Activated CD4-positive, alpha-beta T cell treated with anti-CD3 and anti-CD28 coated beads, Interleukin-2, amount 50 U/mL, for 48 hours (primary cell): ENCODE results near the gene PEPD.

Experiments
- DNase-seq, 2 experiments: peaks; one replicate each; pipeline ENCODE4 v3.0.0-alpha.2; 2020

The PEPD gene

DNA sequence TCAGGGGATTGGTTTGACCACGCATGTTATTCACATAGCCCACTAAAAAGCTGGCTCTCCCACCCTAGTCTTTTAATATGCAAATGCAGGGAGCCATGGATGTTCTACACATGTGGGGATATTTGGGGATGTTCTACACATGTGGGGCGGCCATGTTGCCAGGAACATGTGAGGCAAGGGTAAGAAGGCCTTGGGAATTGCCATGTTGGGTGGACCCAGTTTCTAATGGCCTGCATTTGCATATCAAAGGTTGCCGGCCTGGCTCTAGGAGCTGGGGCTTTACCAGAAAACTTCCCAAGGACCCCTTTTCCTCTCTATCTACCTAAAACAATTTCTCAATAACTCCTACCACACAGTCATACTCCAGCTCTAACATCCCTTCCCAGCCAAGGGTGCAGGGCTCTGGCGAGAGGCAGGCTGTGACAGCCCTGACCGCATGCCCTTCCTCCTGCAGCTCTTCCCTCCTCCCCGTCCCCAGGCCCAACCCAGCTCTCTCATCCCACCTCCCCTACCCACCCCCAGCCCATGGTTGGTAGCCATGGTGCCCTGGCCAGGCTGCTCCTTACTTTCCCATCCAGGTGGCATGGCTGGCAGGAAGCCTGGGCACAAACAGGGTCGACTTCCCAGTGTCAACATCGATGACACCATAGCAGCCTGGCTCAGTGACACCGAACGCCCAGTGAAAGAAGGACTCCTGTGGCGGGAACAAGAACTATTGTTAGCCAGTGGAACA lies 11.0 kb downstream of the PEPD start:
- DNase-seq, result no peak

DNA sequence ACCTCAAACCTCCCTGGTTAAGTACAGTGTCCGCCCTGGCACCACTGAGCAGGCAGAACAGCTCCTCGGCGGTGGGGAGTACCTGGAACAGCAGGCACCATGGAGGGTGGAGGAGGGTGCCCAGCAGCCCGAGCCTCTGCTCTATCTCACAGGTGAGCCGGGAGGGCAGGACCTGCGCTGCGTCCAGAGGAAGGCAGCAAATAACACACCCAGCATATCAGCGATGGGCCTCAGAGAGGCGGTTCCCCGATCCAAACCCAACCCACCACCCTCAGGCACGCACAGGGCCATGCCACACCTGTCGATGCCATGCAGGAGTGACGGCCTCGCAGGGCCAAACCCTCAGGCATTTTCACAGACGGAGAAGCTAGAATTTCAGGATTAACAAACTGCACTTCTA lies 11.8 kb downstream of the PEPD start:
- no peak for DNase-seq

DNA sequence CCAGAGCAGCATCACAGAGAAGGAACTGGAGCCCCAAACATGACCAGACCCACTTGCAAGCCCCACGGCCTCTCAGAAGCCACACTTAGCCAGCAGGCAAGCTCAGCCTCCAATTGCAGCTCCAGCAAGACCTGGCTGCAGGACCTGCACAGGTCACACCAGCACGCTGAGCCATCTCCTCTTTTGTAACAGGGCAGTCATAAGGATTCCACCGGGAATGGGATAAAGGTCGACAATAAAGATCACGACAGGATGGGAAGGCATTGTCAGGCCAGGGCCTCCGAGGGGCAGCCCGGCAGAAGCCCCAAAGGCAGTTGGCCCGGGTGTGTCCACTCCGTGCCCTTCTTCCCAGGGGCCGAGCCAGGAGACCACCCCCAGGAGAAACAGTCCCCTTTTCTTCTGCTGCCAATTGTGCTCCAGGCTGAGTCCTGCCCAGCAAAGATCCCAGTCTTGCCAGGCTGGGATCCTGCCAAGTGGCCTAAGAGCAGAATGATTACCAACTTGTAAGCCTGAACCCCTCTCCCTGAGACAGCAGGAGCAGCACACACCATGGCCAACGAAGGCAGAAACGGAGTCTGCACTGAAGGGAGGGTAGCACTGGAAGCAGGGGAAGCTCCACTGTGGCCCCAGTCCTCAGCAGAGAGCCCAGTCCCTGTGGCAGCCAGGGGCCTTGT lies 12.5 kb downstream of the PEPD start:
- DNase-seq, result no peak

DNA sequence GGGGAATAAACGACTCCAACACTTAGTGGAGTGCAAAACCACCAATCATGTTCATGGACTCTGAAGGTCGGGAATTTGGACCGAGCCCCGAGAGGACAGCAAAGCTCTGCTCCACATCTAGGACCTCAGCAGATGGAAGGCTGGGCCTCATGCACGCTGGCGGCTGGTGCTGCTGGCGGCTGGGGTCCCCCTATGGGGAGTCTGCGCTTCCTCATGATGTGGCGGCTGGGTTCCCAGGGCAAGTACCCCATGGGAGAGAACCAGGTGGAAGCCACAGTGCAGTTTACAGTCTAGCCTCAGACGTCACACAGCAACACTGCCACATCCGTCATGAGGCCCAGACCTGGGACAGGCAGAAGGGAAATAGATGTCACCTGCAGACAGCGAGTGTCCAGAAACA lies 13.2 kb downstream of the PEPD start:
- DNase-seq, result no peak

DNA sequence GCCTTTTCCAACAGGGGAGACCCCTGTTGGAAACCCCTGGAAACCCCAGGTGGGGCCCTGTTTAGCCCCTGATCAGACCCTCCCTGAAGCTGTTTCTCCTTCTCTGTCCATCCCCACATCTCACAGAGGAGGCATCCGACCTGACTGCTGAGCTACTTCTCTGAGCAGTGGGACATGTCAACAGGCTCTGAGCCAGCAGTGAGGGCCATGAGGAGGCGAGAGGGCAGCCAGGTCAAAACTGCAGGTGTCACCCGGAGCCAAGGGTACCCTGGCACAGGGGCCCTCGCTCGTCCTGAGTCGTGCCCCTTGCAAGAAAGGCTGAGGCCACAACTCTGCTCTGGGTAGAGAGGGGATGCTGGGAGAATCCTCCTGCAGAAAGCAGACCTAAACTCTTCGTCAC lies 13.6 kb downstream of the PEPD start:
- no peak for DNase-seq

DNA sequence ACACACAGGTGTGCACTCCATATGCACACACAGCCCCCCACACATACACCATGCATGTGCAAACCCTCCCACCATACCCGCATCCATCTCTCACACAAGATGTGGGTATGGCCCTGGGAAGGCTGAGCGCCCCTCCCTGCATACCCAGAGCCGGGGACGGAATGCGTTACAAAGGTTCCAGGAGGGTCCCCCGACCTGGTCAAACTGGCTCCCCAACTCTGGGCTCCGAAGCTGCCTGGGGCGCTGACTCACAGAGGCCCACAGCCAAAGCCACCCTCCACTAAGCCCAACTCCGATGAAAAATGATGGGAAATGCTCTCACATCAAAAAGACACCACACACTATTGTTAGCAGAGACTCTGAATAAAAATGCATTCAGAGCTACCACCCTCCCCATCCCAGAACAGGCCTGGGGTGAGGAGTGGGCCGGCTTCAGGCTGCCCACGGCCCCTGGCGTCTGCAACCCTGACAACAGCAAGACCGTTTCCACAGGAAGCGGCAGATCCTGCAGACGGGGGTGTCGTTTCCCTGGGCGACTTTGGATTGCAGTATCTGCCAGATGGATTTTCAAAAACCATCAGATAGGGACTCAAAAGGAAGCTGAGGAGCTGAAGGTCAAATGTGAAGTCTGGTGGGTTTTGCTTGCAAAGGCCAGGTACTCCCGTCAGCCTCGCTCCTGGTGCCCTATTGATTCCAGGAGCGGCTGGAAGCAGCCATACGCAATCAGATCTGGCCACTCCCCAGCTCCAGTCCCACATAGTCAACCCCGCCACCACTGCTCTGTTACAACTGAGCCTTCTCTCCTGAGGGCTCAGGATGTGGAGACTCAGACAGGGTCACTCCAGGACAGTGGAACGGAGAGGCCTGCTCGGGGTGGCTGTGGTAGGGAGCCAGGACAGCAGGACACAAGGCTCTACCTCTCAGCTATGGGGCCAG lies 14.3 kb downstream of the PEPD start:
- DNase-seq, result no peak

DNA sequence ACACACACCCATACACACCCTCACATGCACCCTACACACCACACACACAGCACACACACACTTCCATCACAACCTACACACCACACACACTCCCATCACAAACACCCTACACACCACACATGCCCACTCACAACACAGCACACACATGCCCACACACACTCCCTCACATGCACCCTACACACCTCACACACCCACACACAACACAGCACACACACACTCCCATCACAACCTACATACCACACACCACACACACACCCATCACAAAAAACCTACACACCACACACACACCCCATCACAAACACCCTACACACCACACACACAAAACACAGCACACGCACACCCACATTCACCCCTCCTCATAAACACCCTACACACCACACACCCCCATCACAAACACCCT lies 15.1 kb downstream of the PEPD start:
- DNase-seq, result no peak

DNA sequence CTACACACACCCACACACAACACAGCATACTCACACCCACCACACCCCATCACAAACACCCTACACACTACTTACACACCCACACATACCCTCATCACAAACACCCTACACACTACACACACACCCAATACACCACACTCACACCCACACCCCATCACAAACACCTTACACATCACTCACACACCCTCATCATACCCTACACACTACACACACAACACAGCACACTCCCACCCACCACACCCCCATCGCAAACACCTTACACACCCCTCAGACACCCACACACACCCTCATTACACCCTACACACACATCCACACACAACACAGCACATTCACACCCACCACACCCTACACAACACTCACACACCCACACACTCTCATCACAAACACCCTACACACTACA lies 15.8 kb downstream of the PEPD start:
- no peak for DNase-seq

DNA sequence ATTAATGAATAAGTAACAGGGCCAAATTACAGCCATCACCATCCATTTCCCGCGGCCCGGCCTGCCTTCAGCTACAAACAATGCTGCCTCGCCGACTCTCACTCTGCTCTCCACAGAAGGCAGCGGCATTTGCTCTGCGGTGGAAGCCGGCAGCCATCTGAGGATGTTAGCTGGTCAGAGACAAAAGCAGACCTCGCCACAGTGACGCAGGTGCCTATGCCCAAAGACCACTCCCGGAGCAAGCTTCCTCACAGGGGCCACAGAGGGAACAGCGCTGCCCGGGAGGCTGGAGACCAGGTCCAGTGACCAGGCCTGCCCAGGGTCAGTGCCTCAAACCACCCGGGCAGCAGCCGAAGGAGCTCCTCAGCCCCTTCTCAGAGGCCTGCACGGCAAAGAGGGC lies 16.4 kb downstream of the PEPD start:
- no peak for DNase-seq

DNA sequence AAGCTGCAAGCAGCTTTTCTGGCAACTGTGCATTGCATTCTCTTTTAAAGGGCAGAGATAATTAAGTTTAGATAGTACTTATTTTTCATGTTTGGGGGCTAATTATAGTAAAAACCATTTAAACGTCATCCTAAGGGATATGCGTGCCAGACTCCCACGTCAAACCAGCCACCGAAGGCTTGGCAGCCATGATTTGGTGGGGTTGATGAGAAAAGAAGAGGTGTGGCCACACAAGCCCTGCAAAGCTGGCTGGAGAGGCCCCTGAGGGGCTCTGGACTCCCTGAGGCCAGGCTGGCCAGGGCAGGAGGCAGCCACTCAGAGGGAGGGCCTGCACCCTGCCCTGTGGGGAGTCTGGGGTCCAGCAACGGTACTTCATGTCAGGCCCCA lies 17.5 kb downstream of the PEPD start:
- no peak for DNase-seq

DNA sequence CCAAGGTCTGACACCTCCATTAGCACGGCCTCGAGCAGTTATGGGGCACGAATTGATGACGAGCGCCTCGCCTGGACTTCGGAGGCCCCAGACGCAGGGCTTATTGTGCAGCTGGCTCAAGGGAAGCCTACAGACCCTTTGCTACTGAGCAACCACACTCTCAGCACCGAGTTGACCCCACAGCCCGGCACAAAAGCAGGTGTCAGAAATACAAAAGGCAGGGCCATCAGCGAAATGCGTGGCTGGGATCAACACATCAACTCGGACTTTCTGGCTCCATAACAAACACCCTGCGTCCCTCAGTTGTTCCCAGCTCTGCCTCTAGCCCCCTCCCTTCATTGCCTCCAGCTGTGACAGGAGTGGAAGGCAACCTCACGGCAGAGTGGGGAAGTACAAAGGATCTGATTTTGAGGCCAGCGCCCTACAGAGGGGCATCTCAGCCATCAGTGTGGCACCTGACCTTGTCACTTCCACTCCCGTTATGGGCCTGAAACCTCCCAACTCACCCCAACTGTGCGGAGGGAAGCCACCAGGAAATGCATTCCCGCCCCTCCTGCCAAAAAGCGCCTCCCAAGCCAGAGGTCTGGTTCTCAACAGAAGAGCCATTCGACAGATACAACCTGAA lies 18.0 kb downstream of the PEPD start:
- DNase-seq, result no peak

DNA sequence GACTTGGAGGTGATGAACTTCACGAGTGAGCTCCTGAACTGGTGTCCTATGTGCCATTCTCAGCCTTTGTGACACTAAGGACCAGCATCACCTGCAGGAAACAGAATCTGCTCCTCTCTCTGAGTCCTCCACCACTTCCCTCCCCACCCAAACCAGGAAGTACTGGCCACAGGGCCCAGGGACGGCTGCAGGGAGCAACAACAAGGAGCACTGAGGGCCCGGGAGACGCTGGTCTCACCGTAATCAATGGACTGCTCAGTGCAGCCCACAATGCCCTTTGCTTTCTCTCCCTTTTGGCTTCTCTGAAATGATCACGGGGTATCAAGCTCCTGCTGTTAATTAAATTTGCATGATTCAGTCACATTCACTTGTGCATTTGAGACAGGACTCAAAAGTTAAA lies 18.6 kb downstream of the PEPD start:
- DNase-seq, result no peak

DNA sequence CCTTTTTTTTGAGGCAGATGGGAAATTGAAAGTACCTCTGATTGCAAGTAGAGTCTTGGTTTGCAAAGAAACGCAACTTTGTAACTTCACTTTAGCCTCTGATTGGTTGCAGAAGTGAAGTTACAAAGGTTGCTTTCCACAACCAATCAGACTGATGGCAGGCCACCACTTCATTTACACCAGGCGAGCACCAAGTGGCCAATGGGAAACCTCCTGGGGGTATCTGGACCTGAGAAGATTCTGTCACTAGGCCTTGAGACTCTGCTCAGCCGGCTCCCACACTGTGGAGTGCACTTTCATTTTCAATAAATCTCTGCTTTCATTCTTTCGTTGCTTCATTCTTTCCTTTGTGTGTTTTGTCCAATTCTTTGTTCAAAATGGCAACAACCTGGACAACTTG lies 19.1 kb downstream of the PEPD start:
- no peak for DNase-seq

DNA sequence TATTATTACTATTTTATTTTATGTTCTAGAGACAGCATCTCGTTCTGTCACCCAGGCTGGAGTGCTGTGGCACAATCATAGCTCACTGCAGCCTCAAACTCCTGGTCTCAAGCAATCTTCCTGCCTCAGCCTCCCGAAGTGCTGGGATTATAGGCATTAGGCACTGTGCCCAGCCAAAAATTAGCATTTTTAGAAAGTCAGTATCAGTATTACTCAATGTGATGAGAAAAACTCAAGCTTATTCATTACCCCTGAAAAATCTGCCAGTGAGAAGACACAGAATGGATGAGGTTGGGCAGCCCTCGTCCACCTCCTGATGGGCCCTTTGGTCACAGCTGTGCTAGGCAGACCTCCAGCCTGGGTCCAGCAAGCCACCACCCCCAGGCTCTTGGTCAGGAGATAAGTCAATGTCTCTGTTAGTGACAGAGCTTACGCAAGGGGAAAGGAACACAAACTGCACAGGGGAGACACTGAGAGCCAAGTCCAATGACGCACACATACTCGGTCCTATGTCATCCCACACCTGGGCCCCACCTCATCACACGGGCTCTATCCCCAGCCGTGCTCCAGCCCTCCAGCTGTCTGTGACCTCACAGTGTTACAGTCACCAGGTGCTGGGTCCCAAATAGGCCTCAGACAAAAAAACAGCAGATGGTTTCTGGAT lies 19.8 kb downstream of the PEPD start:
- no peak for DNase-seq

DNA sequence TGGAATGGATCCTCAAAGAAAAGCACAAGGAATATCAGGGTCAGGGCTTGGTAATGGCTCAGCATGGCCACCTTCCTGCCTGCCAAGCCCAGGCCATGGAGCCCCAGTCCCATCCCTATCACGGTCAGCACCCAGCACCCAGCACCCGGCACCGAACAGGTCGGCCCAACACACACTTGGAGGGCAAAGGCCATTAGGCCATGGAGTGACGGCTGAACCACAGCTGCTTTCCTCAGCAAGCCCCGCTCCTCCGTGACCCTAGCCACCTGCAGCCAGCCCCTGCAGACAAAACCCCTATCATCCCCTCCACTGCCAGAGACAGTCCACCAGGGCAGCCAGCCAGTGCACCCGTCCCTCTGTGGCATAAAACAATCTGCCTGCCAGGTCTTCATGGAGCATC lies 20.6 kb downstream of the PEPD start:
- no peak for DNase-seq

DNA sequence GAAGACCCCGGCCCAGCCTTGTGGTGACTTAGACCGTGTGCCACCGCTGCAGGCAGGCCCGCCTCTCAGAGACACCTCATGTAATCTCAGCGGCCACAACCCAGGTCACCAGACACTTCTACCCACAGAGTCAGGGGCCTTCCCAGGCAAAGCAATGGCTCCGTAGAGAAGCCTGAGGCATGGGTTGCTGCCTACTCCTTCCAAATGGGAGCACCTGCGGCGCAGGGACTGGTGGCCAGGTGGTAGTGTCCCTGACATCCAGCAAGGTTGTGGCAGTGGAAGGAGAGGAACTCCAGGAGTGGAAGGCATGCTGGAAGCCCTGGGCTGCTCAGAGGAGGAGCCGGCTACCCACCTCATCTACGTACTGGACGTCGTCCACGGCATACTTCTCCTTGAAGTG lies 21.0 kb downstream of the PEPD start:
- DNase-seq, result no peak

DNA sequence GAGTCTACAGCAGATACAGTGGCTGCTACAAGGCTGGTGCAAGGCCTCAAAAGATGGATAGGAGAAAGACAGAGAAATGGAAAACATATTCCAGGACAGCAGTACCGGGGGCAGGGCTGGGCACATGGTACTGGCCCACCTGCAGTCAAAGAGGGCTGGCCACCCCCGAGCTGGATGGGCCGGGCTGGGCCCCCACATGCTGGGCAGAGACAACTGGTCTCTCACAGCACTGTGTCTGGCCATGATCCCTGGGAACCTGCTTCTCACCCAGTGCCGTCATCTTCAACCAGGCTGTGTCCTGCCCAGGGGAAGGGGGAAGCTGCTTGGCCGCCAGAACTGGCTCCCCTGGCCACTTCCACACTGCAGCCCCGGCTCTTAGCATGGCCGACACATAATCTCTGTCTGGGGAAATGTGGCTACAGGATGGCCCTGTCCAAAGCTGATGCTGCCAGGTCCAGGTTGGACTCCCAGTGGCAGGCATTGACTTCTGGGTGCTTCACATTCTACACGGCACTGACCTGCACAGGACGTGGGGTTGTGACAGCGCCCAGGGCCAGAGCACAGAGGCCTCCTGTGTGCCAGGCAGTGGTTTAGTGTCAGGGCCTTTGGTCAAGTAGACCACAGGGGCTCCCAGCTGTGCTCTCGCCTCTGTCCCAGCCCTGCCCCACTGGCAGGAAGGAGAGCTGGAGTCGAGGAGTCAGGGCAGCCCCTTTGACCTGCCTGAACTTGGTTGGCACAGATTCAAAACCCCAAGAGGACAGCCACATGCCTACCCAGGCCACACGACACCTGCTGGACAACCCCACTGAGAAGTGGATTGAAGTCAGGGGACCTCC lies 21.7 kb downstream of the PEPD start:
- no peak for DNase-seq

DNA sequence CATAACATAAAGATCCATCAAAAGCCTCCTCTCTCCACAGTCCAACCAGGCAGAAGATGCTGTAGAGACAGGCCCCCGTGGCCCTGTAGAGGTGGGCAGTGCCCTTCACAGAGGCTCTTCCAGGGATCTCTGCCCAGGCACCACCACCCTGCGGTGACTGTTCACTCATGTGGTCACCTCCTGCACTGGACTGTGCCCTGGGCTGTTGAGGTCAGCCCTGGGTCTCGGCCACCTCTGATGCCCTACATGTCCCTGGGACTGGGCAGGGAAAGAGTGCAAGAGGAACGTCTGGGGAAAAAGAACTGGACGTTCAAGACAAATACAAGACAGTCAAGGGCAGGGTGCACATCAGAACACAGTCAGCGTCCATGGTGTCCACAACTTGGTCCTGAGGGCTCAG lies 22.3 kb downstream of the PEPD start:
- DNase-seq, result no peak

DNA sequence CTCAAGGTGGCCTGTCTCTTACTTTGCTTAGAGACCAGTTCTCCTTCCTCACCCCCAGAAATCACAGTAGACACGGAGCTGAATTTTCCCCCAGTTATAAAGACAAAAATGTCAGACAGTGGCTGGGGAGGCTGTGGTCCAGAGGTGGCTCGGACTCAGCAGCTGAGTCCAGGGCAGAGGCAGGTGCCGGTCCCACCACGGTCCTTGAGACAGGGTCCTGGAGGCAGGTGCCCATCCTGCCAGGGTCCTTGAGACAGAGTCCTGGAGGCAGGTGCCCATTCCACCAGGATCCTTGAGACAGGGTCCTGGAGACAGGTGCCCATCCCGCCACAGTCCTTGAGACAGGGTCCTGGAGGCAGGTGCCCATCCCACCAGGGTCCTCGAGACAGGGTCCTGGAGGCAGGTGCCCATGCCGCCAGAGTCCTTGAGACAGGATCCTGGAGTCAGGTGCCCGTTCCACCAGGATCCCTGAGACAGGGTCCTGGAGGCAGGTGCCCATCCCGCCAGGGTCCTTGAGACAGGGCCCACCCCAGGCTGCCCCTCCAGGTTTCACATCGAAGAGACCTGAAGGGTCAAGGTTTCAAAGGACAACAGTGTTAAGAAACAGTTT lies 23.1 kb downstream of the PEPD start:
- DNase-seq, result no peak

DNA sequence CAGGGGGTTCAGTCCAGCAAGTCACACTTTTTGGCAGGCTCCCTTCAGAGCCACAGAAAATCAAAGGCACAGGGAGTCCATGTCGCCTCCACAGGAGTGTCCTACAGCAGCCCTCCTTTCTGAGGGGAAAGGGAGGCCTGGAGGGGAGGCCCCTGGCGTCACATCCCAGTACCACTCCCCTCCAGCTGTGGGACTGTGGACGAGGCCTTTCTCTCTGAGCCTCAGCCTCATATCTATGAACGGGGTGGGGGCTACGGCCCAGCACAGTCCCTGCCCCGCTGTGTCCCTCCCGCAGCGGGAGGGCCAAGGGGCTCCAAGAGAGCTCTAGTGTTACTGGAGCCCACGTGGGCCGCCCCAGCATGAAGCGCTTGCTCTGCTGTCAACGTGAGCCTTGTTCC lies 23.8 kb downstream of the PEPD start:
- DNase-seq, result no peak

DNA sequence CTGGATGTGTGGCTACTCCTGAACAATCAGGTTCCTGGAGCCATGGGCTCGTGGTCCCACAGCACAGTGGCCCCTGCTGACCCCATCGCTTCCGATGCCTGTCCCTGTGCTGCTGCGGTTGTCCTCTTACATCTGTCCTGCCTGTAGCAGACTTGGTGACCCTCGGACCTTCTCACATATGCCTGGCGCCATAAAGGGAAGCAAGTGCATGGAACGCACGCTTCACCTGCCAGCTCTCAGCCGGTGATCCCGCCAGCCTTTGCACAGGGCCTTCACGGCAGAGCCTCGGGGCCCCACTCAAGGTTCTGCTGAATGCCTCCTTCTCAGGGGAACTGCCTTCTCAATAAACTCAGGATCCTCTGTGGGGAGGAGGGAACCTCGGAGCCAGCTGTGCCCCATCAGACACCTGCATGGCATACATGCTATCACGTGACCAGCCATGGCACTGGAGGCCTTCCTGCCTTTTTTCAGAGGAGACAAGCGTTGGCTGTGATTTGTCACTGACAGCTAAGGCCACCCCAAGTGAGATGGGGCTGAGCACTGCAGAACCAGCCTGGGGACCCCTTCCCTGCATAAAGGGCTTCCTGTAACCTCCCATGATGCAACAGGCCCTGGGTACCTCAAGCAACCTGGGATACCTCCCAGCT lies 24.3 kb downstream of the PEPD start:
- DNase-seq, result no peak
